ENCODE data around the gene SLC22A14. TPM values are rescaled to one million over a fixed set of nuclear protein-coding genes. Genes with fewer than 3 reads are reported as not detected.

Gene SLC22A14
- total and polyA plus RNA-seq, 4 donors = 0.17 TPM; not detected in 3

- H3K27me3 ChIP-seq (ENCODE audit: control insufficient read depth in 4 of 4, insufficient read depth in 4 of 4, low read length in 3 of 4) = no peaks in the 10 kb centered on the region
- H3K9ac ChIP-seq (ENCODE audit: low read depth in 1 of 2, low read length in 2 of 2) = no peak overlapping the region
- no peak for DNase-seq (ENCODE audit: low spot score)
- H3K4me3 ChIP-seq (ENCODE audit: low read depth in 1 of 3, low read length in 3 of 3) = no peak overlapping the region
- peaks cover 15 to 89% (median 73%) of the 10 kb centered on the region in 4 donors for H3K36me3 ChIP-seq (ENCODE audit: control insufficient read depth in 4 of 4, insufficient read depth in 3 of 4, low read depth in 1 of 4, low read length in 3 of 4)
- H3K4me1 ChIP-seq (ENCODE audit: control insufficient read depth in 4 of 4, insufficient read depth in 4 of 4, low read length in 3 of 4) = no peaks in the 10 kb centered on the region
- no peak overlapping the region for H3K27ac ChIP-seq (ENCODE audit: low read depth in 1 of 2, low read length in 2 of 2)
- 86% methylated on average over 3 of the region's 3 CpGs for whole genome bisulfite sequencing
- no peaks in the 10 kb centered on the region for H3K9me3 ChIP-seq (ENCODE audit: control insufficient read depth in 4 of 4, low read length in 3 of 4)
- TF ChIP-seq JUND (IDR thresholded peaks at IDR 0.05) (no peak), HNF4G (IDR thresholded peaks at IDR 0.05) (no peak), REST (IDR thresholded peaks at IDR 0.05) (no peak), RXRA (IDR thresholded peaks at IDR 0.05) (no peak), HNF4A (conservative IDR thresholded peaks at IDR 0.05) (no peak), RAD21 (IDR thresholded peaks at IDR 0.05) (no peak), FOXA1 (IDR thresholded peaks at IDR 0.05) (no peak), SP1 (IDR thresholded peaks at IDR 0.05) (no peak), ZBTB33 (IDR thresholded peaks at IDR 0.05) (no peak), NR2F2 (IDR thresholded peaks at IDR 0.05) (no peak), CTCF (IDR thresholded peaks at IDR 0.05; ENCODE audit: low read depth, low read length, missing input control) (no peak), ATF3 (IDR thresholded peaks at IDR 0.05) (no peak), FOXA2 (IDR thresholded peaks at IDR 0.05) (no peak), MAX (IDR thresholded peaks at IDR 0.05) (no peak), TAF1 (conservative IDR thresholded peaks at IDR 0.05) (no peak), EGR1 (IDR thresholded peaks at IDR 0.05; ENCODE audit: low read depth in 2 of 2) (no peak)
Measured at GRCh38 chr3:38367779-38368178, 85.7 kb downstream of the SLC22A14 start.

Small RNAs within 50 kb of the gene (small RNA-seq; reads per million reads assigned to genes)
- gene RNU6-235P = not detected

Other genes with a start within 250 kb of the SLC22A14 start
- under 1 TPM; 0.09 to 0.17 TPM for gene DLEC1, start 243.1 kb upstream of the SLC22A14 start, total RNA-seq
- gene DLEC1, start 243.1 kb upstream of the SLC22A14 start, polyA plus RNA-seq = under 1 TPM; 0.43 to 0.63 TPM
- gene ACAA1, start 145.2 kb upstream of the SLC22A14 start, total RNA-seq = 100 to 1,000 TPM; 220 to 410 TPM
- 100 to 1,000 TPM; 338 to 342 TPM for gene ACAA1, start 145.2 kb upstream of the SLC22A14 start, polyA plus RNA-seq
- gene MYD88, start 143.6 kb upstream of the SLC22A14 start, total RNA-seq = 10 to 100 TPM; 15.4 to 60.3 TPM
- 10 to 100 TPM; 37.0 to 51.1 TPM for gene MYD88, start 143.6 kb upstream of the SLC22A14 start, polyA plus RNA-seq
- gene OXSR1, start 116.8 kb upstream of the SLC22A14 start, total RNA-seq = 10 to 100 TPM; 16.2 to 24.7 TPM
- 1 to 10 TPM; 4.3 to 8.2 TPM for gene OXSR1, start 116.8 kb upstream of the SLC22A14 start, polyA plus RNA-seq
- under 1 TPM; 0.14 to 0.42 TPM for gene SLC22A13, start 16.5 kb upstream of the SLC22A14 start, total RNA-seq
- under 1 TPM in 1 of 2 donors, not detected in 1; 0.10 TPM for gene SLC22A13, start 16.5 kb upstream of the SLC22A14 start, polyA plus RNA-seq
- 10 to 100 TPM; 14.2 to 51.5 TPM for gene XYLB, start 64.5 kb downstream of the SLC22A14 start, total RNA-seq
- gene XYLB, start 64.5 kb downstream of the SLC22A14 start, polyA plus RNA-seq = 10 to 100 TPM; 14.6 to 21.4 TPM
- 1 to 10 TPM; 7.3 to 7.4 TPM for gene ACVR2B, start 171.6 kb downstream of the SLC22A14 start, total RNA-seq
- 1 to 10 TPM; 1.2 to 2.1 TPM for gene ACVR2B, start 171.6 kb downstream of the SLC22A14 start, polyA plus RNA-seq
- 1 to 10 TPM; 3.8 to 4.4 TPM for gene EXOG, start 214.0 kb downstream of the SLC22A14 start, total RNA-seq
- gene EXOG, start 214.0 kb downstream of the SLC22A14 start, polyA plus RNA-seq = 1 to 10 TPM; 2.1 to 3.9 TPM

All from liver (tissue), 10 donors.